CD8-positive, alpha-beta memory T cell (primary cell): ENCODE measurements around the gene PRDX5. TPM values are rescaled to one million over a fixed set of nuclear protein-coding genes. Genes with fewer than 3 reads are reported as not detected.

ENCODE experiments used
- CTCF ChIA-PET: fragments of 350-600 bp; sonication (Branson Sonifier 250); formaldehyde crosslinking; loops from one replicate; lab custom pipeline; 2021; ENCODE audit warnings: antibody characterized with exemption; lab: Charles Lee
- POLR2A ChIA-PET: fragments of 350-600 bp; sonication (Branson Sonifier 250); formaldehyde crosslinking; loops from one replicate; lab custom pipeline; 2021; ENCODE audit warnings: antibody characterized with exemption; lab: Charles Lee
- DNase-seq, 5 donors: peaks; one replicate each; pipeline versions ENCODE4 v3.0.0 to v3.0.0-alpha.2; 2020 to 2022; ENCODE audit warnings: mixed read lengths in 1 of 5
- H3K27ac ChIP-seq: one replicate; pipeline ENCODE4 v1.7.0; 2013; ENCODE audit warnings: low read depth, mild to moderate bottlenecking, low read length, moderate library complexity
- H3K27me3 ChIP-seq: 2 replicates; pipeline ENCODE4 v1.7.0; 2013; ENCODE audit warnings: low read length, mild to moderate bottlenecking; ENCODE audit not compliant: insufficient read depth, poor library complexity, severe bottlenecking
- H3K36me3 ChIP-seq: 2 replicates; pipeline ENCODE4 v1.7.0; 2013; ENCODE audit warnings: mild to moderate bottlenecking, low read length, moderate library complexity; ENCODE audit not compliant: insufficient read depth
- H3K4me1 ChIP-seq: 2 replicates; pipeline ENCODE4 v1.7.0; 2013; ENCODE audit warnings: mild to moderate bottlenecking, low read length, moderate library complexity; ENCODE audit not compliant: insufficient read depth
- H3K4me3 ChIP-seq: 2 replicates; pipeline ENCODE4 v1.7.0; 2013; ENCODE audit warnings: mild to moderate bottlenecking, low read length
- H3K9me3 ChIP-seq: 2 replicates; pipeline ENCODE4 v1.7.0; 2013; ENCODE audit warnings: mild to moderate bottlenecking, low read length
- H3K27ac Mint-ChIP-seq, 8 donors: one replicate each; pipeline ENCODE4 v1.8.0; 2020 to 2021; ENCODE audit warnings: mixed read lengths in 8 of 8, mild to moderate bottlenecking in 6 of 8, inconsistent platforms in 3 of 8, moderate library complexity in 3 of 8
- H3K27me3 Mint-ChIP-seq, 2 donors: one replicate each; pipeline ENCODE4 v1.8.0; 2020 to 2021; ENCODE audit warnings: mixed read lengths in 2 of 2, mild to moderate bottlenecking in 1 of 2, moderate library complexity in 1 of 2
- H3K36me3 Mint-ChIP-seq, 3 donors: one replicate each; pipeline ENCODE4 v1.8.0; 2020 to 2021; ENCODE audit warnings: mixed read lengths in 3 of 3, inconsistent platforms in 1 of 3, mild to moderate bottlenecking in 1 of 3
- H3K4me1 Mint-ChIP-seq, 3 donors: one replicate each; pipeline ENCODE4 v1.8.0; 2020 to 2021; ENCODE audit warnings: mixed read lengths in 3 of 3, inconsistent platforms in 1 of 3, mild to moderate bottlenecking in 1 of 3
- H3K4me3 Mint-ChIP-seq, 7 donors: one replicate each; pipeline ENCODE4 v1.8.0; 2020 to 2021; ENCODE audit warnings: mixed read lengths in 7 of 7, mild to moderate bottlenecking in 6 of 7, moderate library complexity in 4 of 7, inconsistent platforms in 2 of 7
- H3K9me3 Mint-ChIP-seq, 5 donors: one replicate each; pipeline ENCODE4 v1.8.0; 2020 to 2022; ENCODE audit warnings: mixed read lengths in 5 of 5, mild to moderate bottlenecking in 3 of 5, moderate library complexity in 2 of 5, inconsistent platforms in 1 of 5
- polyA plus RNA-seq: library from polyadenylated mRNA; unstranded; fragments of 300-500 nt; fragmentation: Illumina TruSeq; gene quantifications from one replicate; pipeline ENCODE4 v1.2.3, GENCODE V29; 2021
- total RNA-seq, 2 experiments: library from RNA; stranded (reverse); gene quantifications; one replicate each; pipeline ENCODE4 v1.2.3, GENCODE V29; 2021

Gene PRDX5
- total and polyA plus RNA-seq, 3 experiments from 2014 or later: 114 to 170 (median 126) TPM

- H3K27me3 ChIP-seq: no peaks in the 10 kb centered on the region
- Mint-ChIP-seq H3K9me3 (no peaks in the 10 kb centered on the region), H3K36me3 (peaks cover 0 to 44% (median 5%) of the 10 kb centered on the region in 3 donors), H3K27ac (no peak overlapping the region), H3K4me1 (peaks cover 4 to 8% (median 5%) of the 10 kb centered on the region in 3 donors), H3K4me3 (no peak overlapping the region), H3K27me3 (no peaks in the 10 kb centered on the region)
- CTCF ChIA-PET: interaction anchor here (0.7 kb wide), 1 partner anchor 17 kb away, joined by 3 read pairs; no protein-coding TSS in a partner anchor
- H3K4me3 ChIP-seq: no peak overlapping the region
- no peak overlapping the region for H3K27ac ChIP-seq
- no peak for DNase-seq
- no peaks in the 10 kb centered on the region for H3K4me1 ChIP-seq
- POLR2A ChIA-PET: no interaction called here
- H3K9me3 ChIP-seq: no peaks in the 10 kb centered on the region
- H3K36me3 ChIP-seq: peaks cover 2% of the 10 kb centered on the region
Observed at GRCh38 chr11:64348383-64349024, 30.6 kb downstream of the PRDX5 start.

- H3K27ac Mint-ChIP-seq: no peak overlapping the region
- H3K36me3 ChIP-seq: no peaks in the 10 kb centered on the region
Observed at GRCh38 chr11:64349025-64349387, 31.1 kb downstream of the PRDX5 start.

DNA sequence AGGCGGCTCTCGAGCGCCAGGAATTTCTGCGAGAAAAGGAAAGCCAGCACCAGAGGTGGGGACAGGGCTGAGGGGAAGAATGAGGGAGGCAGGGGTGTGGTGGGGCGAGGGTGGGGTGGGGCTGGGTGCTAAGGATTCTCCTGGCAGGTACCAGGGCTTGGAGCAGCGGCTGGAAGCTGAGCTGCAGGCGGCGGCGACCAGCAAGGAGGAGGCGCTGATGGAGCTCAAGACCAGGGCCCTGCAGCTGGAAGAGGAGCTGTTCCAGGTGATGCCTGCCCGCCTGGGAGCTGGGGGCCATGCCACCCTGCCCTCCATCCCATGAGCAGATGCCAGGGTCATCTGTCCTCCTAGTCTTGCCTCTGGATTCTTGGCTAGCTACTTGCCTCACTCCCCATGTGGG lies 31.5 kb downstream of the PRDX5 start:
- CTCF ChIA-PET: interaction anchor here (0.6 to 1.8 kb wide), 2 partner anchors 32 to 39 kb away, joined by 3 to 4 read pairs; partner anchors contain the start of genes PRDX5 and TRMT112
- H3K36me3 ChIP-seq: no peaks in the 10 kb centered on the region
- Mint-ChIP-seq H3K36me3 (peaks cover 0 to 42% (median 5%) of the 10 kb centered on the region in 3 donors), H3K4me3 (no peak overlapping the region), H3K27ac (peak overlapping the region in 1 of 8 donors; percentile 52), H3K4me1 (peaks cover 4 to 8% (median 5%) of the 10 kb centered on the region in 3 donors), H3K9me3 (no peaks in the 10 kb centered on the region), H3K27me3 (no peaks in the 10 kb centered on the region)
- no peak for DNase-seq
- no peak overlapping the region for H3K4me3 ChIP-seq
- H3K27ac ChIP-seq: no peak overlapping the region
- no peaks in the 10 kb centered on the region for H3K9me3 ChIP-seq
- no peaks in the 10 kb centered on the region for H3K27me3 ChIP-seq
- POLR2A ChIA-PET: no interaction called here
- no peaks in the 10 kb centered on the region for H3K4me1 ChIP-seq

More at GRCh38 chr11:64349025-64349387, 31.1 kb downstream of the PRDX5 start:
- no peak overlapping the region for H3K4me3 ChIP-seq
- peaks cover 4 to 8% (median 5%) of the 10 kb centered on the region in 3 donors for H3K4me1 Mint-ChIP-seq
- peaks cover 0 to 44% (median 5%) of the 10 kb centered on the region in 3 donors for H3K36me3 Mint-ChIP-seq
- H3K9me3 ChIP-seq: no peaks in the 10 kb centered on the region
- no peaks in the 10 kb centered on the region for H3K27me3 ChIP-seq
- CTCF ChIA-PET: interaction anchor here (0.6 to 0.7 kb wide), 2 partner anchors 18 to 39 kb away, joined by 3 read pairs; no protein-coding TSS in a partner anchor
- POLR2A ChIA-PET: no interaction called here
- no peak for DNase-seq
- no peak overlapping the region for H3K4me3 Mint-ChIP-seq
- no peaks in the 10 kb centered on the region for H3K27me3 Mint-ChIP-seq
- no peaks in the 10 kb centered on the region for H3K4me1 ChIP-seq
- no peak overlapping the region for H3K27ac ChIP-seq
- H3K9me3 Mint-ChIP-seq: no peaks in the 10 kb centered on the region

DNA sequence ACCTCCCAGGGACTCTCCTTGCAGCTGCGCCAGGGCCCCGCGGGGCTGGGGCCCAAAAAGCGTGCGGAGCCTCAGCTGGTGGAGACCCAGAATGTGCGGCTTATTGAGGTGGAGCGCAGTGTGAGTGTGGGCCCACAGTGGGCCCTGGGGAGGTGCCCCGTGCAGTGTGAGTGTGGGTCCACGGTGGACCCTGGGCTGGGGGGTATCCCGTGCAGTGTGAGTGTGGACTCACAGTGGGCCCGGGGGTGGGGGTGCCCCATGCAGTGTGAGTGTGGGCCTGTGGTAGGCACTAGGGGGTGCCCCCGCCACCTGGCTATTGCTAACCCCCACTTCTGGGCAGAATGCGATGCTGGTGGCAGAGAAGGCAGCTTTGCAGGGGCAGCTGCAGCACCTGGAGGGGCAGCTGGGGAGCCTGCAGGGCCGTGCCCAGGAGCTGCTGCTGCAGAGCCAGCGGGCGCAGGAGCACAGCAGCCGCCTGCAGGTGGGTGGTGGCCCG lies 33.3 kb downstream of the PRDX5 start:
- H3K27ac ChIP-seq: no peak overlapping the region
- Mint-ChIP-seq H3K27ac (no peak overlapping the region), H3K27me3 (no peaks in the 10 kb centered on the region), H3K4me1 (peaks cover 0 to 4% (median 4%) of the 10 kb centered on the region in 3 donors), H3K36me3 (peaks cover 0 to 32% (median 3%) of the 10 kb centered on the region in 3 donors), H3K4me3 (no peak overlapping the region), H3K9me3 (no peaks in the 10 kb centered on the region)
- no peak overlapping the region for H3K4me3 ChIP-seq
- POLR2A ChIA-PET: no interaction called here
- no peaks in the 10 kb centered on the region for H3K9me3 ChIP-seq
- no peaks in the 10 kb centered on the region for H3K27me3 ChIP-seq
- no peaks in the 10 kb centered on the region for H3K4me1 ChIP-seq
- no peaks in the 10 kb centered on the region for H3K36me3 ChIP-seq
- DNase-seq: no peak
- CTCF ChIA-PET: interaction anchor here (1.8 kb wide), 1 partner anchor 34 kb away, joined by 4 read pairs; the partner anchor contains the start of genes PRDX5 and TRMT112

DNA sequence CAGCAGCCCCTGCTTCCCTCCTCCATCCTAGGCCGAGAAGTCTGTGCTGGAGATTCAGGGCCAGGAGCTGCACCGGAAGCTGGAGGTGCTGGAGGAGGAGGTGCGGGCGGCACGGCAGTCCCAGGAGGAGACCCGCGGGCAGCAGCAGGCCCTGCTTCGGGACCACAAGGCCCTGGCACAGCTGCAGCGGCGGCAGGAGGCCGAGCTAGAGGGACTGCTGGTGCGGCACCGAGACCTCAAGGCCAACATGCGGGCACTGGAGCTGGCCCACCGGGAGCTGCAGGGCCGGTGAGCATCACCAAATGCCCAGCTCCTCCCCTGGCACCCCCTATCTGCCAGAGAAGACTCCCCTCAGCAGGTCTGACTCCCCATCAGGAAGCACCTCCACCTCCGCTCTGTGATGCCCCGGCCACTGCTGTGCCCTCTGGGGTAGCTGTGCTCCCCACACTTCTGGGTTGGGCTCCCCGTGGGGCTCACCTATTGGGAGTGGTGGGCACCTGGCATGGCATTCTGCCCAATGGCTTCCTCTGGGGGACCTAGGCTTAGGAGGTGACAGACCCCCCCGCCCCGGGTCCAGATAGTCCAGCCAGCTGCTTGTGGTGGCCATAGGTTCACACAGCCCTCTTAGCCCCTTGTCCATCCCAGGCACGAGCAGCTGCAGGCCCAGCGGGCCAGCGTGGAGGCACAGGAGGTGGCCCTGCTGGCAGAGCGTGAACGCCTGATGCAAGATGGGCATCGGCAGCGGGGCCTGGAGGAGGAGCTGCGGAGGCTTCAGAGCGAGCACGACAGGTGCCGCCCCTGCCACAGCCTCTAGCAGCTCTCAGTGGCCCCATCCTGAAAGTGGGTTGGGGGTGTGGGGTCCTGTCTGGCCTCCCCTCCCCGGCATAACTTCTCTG lies 34.4 kb downstream of the PRDX5 start:
- no peaks in the 10 kb centered on the region for H3K9me3 Mint-ChIP-seq
- POLR2A ChIA-PET: no interaction called here
- no peak overlapping the region for H3K4me3 Mint-ChIP-seq
- no peaks in the 10 kb centered on the region for H3K36me3 ChIP-seq
- H3K36me3 Mint-ChIP-seq: peaks cover 0 to 30% (median under 1%) of the 10 kb centered on the region in 3 donors
- H3K27ac Mint-ChIP-seq: no peak overlapping the region
- H3K4me1 Mint-ChIP-seq: peaks cover 5 to 10% (median 5%) of the 10 kb centered on the region in 3 donors
- no peaks in the 10 kb centered on the region for H3K27me3 ChIP-seq
- H3K4me3 ChIP-seq: no peak overlapping the region
- DNase-seq: no peak
- no peaks in the 10 kb centered on the region for H3K9me3 ChIP-seq
- H3K27ac ChIP-seq: no peak overlapping the region
- no peaks in the 10 kb centered on the region for H3K27me3 Mint-ChIP-seq
- peaks cover 1% of the 10 kb centered on the region for H3K4me1 ChIP-seq
- CTCF ChIA-PET: interaction anchor here (0.8 to 1.1 kb wide), 2 partner anchors 35 to 97 kb away, joined by 3 to 4 read pairs; partner anchors contain the start of genes PRDX5 and TRMT112

- no peak for DNase-seq
- Mint-ChIP-seq H3K9me3 (no peaks in the 10 kb centered on the region), H3K36me3 (peaks cover 0 to 27% (median 0%) of the 10 kb centered on the region in 3 donors), H3K27ac (peak overlapping the region in 1 of 8 donors; percentile 78), H3K27me3 (no peaks in the 10 kb centered on the region), H3K4me1 (peaks cover 10 to 18% (median 11%) of the 10 kb centered on the region in 3 donors), H3K4me3 (no peak overlapping the region)
- CTCF ChIA-PET: interaction anchor here (0.8 to 1.1 kb wide), 2 partner anchors 35 to 96 kb away, joined by 3 to 4 read pairs; partner anchors contain the start of genes PRDX5 and TRMT112
- no peaks in the 10 kb centered on the region for H3K27me3 ChIP-seq
- POLR2A ChIA-PET: no interaction called here
- H3K36me3 ChIP-seq: no peaks in the 10 kb centered on the region
- no peak overlapping the region for H3K4me3 ChIP-seq
- peaks cover 9% of the 10 kb centered on the region for H3K4me1 ChIP-seq
- H3K27ac ChIP-seq: no peak overlapping the region
- no peaks in the 10 kb centered on the region for H3K9me3 ChIP-seq
Observed at GRCh38 chr11:64352995-64353714, 35.2 kb downstream of the PRDX5 start.

DNA sequence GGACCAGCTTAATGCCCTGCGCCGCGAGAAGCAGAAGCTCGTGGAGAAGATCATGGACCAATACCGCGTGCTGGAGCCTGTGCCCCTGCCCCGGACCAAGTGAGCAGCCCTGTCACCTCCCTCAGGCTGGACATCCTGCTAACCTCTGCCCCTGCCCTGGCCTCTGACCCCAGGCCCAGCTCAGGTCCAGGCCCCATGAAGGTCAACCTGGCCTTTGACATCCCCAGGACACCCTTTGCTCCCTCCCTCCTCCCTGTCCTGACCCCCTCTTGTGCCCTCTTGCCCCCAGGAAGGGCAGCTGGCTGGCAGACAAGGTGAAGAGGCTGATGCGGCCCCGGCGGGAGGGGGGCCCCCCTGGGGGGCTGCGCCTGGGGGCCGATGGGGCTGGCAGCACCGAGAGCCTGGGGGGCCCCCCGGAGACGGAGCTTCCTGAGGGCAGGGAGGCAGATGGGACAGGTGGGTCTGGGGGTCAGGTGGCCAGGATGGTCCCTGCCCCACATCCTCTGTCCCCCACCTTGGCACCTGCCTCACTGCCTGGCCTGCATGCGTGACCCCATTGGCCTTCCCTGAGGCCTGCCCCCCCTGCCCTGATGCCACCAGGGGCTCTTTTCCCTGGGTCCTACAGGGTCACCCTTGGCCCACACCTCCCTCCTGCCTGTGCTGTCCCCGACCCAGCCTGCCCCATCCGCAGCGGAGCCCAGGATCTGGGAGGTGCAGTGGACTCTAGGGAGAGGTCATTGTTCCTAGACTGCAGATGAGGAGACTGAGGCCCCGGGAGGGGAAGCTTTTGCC lies 36.0 kb downstream of the PRDX5 start:
- Mint-ChIP-seq H3K9me3 (no peaks in the 10 kb centered on the region), H3K4me1 (peaks cover 11 to 22% (median 12%) of the 10 kb centered on the region in 3 donors), H3K27ac (no peak overlapping the region), H3K27me3 (no peaks in the 10 kb centered on the region), H3K36me3 (peaks cover 0 to 25% (median 0%) of the 10 kb centered on the region in 3 donors), H3K4me3 (no peak overlapping the region)
- no peak overlapping the region for H3K27ac ChIP-seq
- H3K4me3 ChIP-seq: no peak overlapping the region
- no peaks in the 10 kb centered on the region for H3K27me3 ChIP-seq
- DNase-seq: no peak
- no peaks in the 10 kb centered on the region for H3K9me3 ChIP-seq
- ChIA-PET POLR2A (no interaction called here), CTCF (interaction anchor here (1.3 to 2.3 kb wide), 2 partner anchors 36 to 149 kb away, joined by 3 to 6 read pairs; partner anchors contain the start of gene PRDX5)
- no peaks in the 10 kb centered on the region for H3K36me3 ChIP-seq
- peaks cover 16% of the 10 kb centered on the region for H3K4me1 ChIP-seq
